ENCODE data around the gene B3GNT3. TPM values are rescaled to one million over a fixed set of nuclear protein-coding genes. Genes with fewer than 3 reads are reported as not detected.

B3GNT3 gene
- total RNA-seq, 1 donor from 2014 or later = not detected

DNA sequence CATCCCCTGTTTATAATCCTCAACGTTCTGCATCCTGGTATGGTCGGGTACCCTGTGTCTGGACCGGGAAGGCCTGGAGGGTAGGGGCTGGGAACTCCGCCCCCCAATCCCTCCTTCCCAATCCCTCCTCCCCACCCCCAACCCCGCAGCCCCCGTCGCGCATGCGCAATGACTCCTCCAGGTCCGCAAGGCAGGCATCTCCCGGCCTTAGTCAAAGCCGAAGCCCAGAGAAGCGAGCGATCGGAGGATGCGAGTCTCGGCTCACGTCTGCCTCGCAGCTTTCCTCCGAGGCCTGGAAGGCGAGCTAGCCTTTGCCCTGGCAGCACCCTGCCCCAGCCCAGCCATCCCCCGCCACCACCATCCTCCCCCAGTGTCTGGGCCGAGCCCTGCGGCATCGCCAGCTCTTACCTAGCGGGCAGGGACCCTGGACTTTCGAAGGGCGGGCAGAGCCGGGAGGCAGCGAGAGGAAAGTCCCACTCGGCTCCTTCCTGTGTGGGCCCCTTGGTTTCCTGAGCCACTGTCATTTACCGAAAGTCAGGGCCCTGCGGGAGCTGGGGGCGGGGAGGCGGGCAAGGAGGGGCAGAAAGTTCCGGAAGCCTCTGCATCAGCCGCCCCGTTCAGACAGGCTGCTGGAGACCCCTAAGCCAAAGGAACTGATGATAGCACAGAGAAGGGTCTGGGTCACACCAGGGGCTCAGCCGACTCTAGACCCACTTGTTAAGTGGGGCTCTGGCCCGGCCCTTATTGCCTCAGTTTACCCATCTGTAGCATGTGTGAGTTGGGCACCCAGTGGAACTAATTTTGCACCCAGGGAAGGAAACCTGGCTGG is 52.8 kb downstream of the B3GNT3 start, which contains the start of gene JAK3:
JAK3 (minus strand) TSS at position 445 of the 829 bp plus-strand sequence. CDS start 3,565 bp downstream, outside the sequence.
- ATAC-seq = peak; percentile 75
- DNase-seq = peak; percentile 74
- intact Hi-C loops (cut with micrococcal nuclease) = no loop called here

DNA sequence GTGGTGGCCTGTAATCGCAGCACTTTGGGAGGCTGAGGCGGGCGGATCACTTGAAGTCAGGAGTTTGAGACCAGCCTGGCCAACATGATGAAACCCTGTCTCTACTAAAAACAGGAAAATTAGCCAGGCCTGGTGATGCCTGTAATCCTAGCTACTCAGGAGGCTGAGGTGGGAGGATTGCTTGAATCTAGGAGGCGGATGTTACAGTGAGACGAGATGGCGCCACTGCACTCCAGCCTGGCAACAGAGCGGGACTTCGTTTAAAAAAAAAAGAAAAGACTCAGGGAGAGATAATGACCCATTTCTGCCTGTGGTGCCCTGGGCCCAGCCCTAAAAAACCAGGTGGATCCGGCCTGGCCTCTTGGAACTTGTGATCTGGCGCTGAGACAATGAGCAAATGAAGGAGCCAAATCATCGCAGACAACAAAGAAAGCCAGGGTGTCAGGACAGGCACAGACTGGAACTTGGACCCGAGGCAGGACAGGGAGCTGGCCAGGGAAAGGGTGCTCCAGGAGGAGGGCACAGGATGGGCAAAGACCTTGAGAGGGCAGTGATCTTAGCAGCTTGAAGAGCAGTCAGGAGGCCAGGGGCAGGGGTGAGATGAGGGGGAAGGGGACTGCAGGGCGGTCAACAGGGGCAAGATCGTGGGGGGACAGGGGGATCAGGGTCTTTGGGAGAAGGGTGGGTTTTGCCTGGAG is 53.8 kb downstream of the B3GNT3 start:
- ATAC-seq = no peak
- no peak for DNase-seq
- intact Hi-C loops (cut with micrococcal nuclease) = no loop called here

DNA sequence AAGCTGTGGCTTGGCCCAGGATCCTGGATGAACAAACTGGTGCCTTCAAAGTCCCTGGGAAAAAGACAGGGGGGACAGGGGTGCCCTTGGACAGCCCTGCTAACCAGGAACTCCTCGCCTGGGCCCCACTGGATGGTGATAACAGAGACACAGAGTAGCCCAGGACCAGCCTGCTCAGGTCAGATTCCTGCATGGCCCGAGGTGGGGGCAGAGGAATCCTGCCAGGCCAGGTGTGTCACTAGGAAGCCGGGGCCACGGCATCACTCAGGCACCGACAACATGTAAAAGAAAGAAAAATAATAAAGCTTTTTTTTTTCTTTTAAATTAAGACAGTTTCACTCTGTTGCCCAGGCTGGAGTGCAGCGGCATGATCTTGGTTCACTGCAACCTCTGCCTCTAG is 59.1 kb downstream of the B3GNT3 start:
- DNase-seq = no peak

DNA sequence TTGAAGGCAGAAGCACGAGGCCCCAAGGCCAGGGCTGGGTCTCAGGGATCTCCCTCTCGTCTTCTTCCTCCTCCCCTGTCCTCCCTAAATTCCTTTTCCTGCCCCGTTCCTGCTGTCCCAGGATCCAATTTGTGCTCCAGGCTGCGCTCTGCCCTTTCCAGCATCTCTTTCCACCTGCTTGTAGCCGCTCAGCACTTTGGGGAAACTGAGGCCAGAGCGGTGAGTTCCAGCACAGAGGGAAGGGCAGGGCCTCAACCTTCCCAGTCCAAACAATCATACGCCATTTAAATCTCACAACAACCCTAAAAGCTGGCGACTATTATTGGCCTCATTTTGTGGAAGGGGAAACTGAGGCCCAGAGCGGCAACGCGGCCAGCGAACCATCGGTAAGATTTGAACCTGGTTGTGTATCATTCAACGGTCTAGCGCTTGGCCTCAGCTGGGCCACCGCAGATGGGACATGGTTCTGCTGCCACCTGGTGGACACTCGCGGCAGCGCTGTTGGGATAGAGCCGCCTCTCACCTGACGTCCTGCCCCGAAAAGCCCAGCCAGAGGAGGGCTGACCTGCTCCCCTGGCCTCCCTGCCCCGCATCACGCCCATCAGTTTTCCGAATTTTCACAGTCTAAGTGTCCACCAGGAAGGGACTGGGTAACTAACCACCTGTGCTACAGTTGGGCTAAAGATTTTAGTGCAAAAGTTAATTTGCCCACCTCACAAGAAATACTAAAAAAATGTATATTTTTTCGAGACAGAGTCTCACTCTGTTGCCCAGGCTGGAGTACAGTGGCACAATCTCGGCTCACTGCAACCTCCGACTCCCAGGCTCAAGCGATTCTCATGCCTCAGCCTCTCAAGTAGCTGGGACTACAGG is 60.6 kb downstream of the B3GNT3 start:
- peak; percentile 90 for DNase-seq
- peak; percentile 40 for ATAC-seq
- intact Hi-C loops (cut with micrococcal nuclease) = no loop called here

More for the DNA sequence above, 59.1 kb downstream of the B3GNT3 start:
- intact Hi-C loops (cut with micrococcal nuclease) = no loop called here
- ATAC-seq = no peak

DNA sequence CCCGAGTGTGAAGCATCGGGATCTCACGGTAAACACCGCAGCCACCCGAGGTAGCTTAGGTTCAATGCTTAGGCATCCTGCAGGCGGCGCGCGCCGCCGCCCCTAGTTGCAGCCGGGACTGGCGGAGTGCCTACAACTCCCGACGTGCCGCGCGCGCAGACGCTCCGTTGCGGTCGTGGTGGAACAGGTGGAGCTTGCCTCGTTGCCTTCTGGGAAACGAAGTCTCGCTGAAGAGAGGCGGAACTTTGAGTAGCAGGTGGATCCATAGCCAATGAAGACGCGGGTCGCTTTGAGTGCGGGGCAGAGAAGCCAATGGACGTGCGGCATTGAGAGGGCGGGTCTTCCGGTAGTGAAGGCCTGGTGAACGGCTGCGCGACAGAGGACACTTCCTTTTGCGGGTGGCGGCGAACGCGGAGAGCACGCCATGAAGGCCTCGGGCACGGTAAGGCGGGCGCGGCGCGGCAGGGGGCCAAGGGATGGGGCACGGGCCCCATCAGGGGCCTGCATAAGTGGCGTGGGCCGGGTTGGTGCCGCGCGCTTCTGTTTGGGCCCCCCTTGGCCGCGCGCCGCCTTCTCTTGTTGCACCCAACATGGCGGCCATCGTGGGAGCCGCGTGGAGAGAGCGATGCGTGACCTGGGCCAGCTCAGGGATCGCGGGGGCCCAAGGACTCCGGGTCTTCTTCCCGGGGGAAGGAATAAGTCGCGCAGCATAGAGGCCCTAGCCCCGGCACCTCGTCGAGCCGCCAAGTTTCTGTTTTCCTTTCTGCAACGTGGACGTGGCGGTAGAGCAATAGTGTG is 64.8 kb downstream of the B3GNT3 start, which contains the start of gene RPL18A:
RPL18A (plus strand) TSS at position 378 of the 798 bp plus-strand sequence; CDS start at position 425, 47 bp downstream.
- ATAC-seq (peak; percentile 97), DNase-seq (peak; percentile 99)
- intact Hi-C loops (cut with micrococcal nuclease) = no loop called here

DNA sequence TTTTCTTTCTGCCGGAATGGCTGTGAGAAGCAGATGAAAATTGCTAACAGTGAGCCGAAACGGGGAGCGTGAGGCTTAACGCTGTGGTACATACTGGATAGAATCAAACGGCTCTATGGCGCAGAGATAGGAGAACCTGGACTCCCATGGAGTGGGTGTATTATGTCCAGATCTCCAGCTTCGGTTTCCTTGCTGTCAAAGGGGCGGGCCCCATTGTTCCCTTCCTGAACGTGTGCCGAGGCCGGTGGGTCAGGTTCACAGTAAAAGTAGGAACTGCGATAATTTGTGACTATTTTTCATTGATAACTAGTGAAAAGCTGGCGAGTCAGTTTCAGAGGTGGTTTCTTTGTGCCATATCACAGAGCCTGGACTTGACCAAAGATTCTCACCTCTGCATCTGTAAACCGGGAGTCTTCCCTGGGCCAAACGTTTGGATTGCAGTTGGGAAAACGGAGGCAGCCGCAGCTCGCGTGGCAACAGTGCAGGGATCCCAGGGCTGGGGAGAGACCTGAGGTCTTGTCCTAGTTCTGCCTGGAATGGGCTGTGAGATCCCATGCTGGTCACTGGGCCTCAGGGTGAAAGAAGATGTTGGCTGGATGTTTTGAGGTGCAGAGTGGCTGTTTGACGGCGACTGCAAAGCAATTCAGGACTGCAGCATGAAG is 65.5 kb downstream of the B3GNT3 start:
- DNase-seq (no peak), ATAC-seq (no peak)
- intact Hi-C loops (cut with micrococcal nuclease) = no loop called here

DNA sequence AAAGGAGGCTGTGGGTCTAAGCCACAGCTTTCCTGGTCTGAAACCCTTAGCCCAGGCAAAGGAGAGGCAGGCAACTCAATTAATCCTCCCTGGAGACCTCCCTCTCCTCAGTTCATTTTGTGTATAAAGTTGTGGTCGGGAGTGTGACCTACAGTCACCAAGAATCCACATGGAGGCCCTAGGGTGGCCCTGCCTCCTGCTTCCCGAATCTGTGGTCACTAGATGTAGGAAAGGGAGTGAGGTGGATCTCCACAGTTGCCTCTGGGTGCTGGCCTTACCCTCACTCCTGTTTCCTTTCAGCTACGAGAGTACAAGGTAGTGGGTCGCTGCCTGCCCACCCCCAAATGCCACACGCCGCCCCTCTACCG is 66.0 kb downstream of the B3GNT3 start:
- no peak for ATAC-seq
- no peak for DNase-seq
- intact Hi-C loops (cut with micrococcal nuclease) = no loop called here

DNA sequence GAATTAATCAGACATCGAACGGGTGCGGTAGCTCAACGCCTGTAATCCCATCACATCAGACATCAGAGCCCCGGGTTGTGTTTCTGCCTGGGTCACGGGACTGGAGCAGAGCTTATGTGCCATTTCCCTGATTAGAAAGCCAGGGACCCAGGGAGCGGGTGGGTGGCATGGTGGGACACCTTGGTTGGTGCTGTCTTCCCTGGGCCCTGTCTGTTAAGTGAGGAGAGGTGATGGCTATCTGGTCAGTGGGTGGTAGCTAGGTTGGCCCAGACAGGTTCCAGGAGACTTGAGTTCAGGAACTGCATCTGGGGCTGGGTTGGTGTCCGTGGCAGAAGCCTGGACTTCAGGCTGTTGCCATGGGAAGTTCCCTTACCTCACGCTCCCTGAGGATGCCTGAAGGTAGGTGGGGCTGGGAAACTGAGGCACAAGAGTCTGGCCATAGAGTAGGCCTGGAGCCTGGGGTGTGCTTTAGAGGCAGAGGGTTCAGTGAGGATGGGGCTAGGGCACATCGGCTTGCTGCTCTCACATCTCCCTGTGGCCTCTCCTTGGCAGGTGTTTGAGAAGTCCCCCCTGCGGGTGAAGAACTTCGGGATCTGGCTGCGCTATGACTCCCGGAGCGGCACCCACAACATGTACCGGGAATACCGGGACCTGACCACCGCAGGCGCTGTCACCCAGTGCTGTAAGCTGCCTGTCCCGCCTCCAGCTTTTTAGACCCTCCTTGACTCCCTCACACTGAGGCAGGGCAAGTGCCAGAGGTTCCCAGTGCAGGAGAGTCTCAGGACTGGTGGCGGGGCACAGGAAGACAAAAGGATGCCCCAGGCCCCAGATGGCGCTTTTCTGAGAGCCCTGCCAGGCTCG is 66.8 kb downstream of the B3GNT3 start:
- ATAC-seq = no peak
- intact Hi-C loops (cut with micrococcal nuclease) = no loop called here
- DNase-seq = no peak

DNA sequence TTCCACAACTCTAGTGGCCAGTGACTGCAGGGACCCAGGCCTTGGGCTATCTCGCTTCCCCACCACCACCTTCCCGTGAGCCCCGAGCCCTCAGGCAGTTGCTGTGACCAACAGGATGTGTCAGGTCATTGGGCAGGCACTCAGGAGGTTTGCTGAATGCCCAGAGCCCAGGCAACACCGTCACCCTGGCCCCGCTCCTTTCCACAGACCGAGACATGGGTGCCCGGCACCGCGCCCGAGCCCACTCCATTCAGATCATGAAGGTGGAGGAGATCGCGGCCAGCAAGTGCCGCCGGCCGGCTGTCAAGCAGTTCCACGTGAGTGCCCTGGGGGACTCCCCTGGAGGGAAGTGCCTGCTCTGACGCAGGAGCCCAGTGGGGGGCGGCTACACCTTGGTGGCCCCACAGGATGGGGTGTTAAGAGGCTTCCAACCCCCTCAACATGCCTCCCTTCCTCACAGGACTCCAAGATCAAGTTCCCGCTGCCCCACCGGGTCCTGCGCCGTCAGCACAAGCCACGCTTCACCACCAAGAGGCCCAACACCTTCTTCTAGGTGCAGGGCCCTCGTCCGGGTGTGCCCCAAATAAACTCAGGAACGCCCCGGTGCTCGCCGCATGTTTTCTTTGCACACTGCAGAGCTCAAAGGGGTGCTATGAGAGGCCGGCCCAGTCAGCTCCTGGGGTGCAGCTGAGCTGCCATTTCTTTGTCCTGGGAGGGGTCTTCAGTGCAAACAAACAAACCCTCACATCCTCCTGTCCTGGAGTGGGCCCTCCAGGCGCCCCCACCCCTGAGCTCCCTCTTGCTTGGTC is 68.0 kb downstream of the B3GNT3 start:
- no peak for ATAC-seq
- intact Hi-C loops (cut with micrococcal nuclease) = no loop called here
- DNase-seq = no peak

Other genes with a start within 250 kb of the B3GNT3 start
- 33.0 TPM for gene COLGALT1, start 239.5 kb upstream of the B3GNT3 start, total RNA-seq
- not detected for gene UNC13A, start 106.8 kb upstream of the B3GNT3 start, total RNA-seq
- gene MAP1S, start 75.7 kb upstream of the B3GNT3 start, total RNA-seq = 25.5 TPM
- gene FCHO1, start 43.7 kb upstream of the B3GNT3 start, total RNA-seq = 0.97 TPM
- not detected for gene INSL3, start 26.4 kb downstream of the B3GNT3 start, total RNA-seq
- gene JAK3, start 52.8 kb downstream of the B3GNT3 start, total RNA-seq = 1.5 TPM
- 720 TPM for gene RPL18A, start 64.8 kb downstream of the B3GNT3 start, total RNA-seq
- gene SLC5A5, start 76.8 kb downstream of the B3GNT3 start, total RNA-seq = not detected
- 83.9 TPM for gene CCDC124, start 137.9 kb downstream of the B3GNT3 start, total RNA-seq
- not detected for gene KCNN1, start 172.0 kb downstream of the B3GNT3 start, total RNA-seq
- 17.9 TPM for gene ARRDC2, start 213.0 kb downstream of the B3GNT3 start, total RNA-seq